BE2C (cell line): ENCODE results near the gene TMEM187.

Experiments
- DNase-seq: peaks from one replicate; pipeline ENCODE4 v3.0.0-alpha.2; 2020
- H3K27me3 ChIP-seq: fragments of 250-450 bp; sonication (Bioruptor Pico); 2 replicates; pipeline ENCODE4 v1.5.1; 2020; ENCODE audit warnings: mild to moderate bottlenecking
- H3K36me3 ChIP-seq: fragments of 250-450 bp; sonication (Bioruptor Pico); 2 replicates; pipeline ENCODE4 v1.5.1; 2020; ENCODE audit warnings: mild to moderate bottlenecking
- H3K4me1 ChIP-seq: fragments of 250-450 bp; sonication (Bioruptor Pico); 2 replicates; pipeline ENCODE4 v1.5.1; 2020
- H3K4me3 ChIP-seq: 2 replicates; pipeline ENCODE4 v1.5.1; 2011; ENCODE audit warnings: low read depth, low read length
- H3K9me3 ChIP-seq: fragments of 250-450 bp; sonication (Bioruptor Pico); 2 replicates; pipeline ENCODE4 v1.5.1; 2020
- CTCF ChIP-seq: IDR thresholded peaks from 2 replicates; pipeline ENCODE4 v1.5.1; 2012; ENCODE audit warnings: mild to moderate bottlenecking, low read depth, low read length

Gene TMEM187

GRCh38 chrX:154023276-154024000, 50.9 kb downstream of the TMEM187 start:
- TF ChIP-seq CTCF, result no peak
- no peak overlapping the region for H3K4me3 ChIP-seq
- peaks cover 10% of the 10 kb centered on the region; the same call in 1 of the 2 replicates for H3K4me1 ChIP-seq
- H3K9me3 ChIP-seq, result no peaks in the 10 kb centered on the region
- H3K36me3 ChIP-seq, result peaks cover 3% of the 10 kb centered on the region
- H3K27me3 ChIP-seq, result no peaks in the 10 kb centered on the region
- no peak for DNase-seq

- TF ChIP-seq CTCF, result no peak
- peaks cover 10% of the 10 kb centered on the region; the same call in 1 of the 2 replicates for H3K4me1 ChIP-seq
- no peaks in the 10 kb centered on the region for H3K36me3 ChIP-seq
- DNase-seq, result no peak
- no peaks in the 10 kb centered on the region for H3K27me3 ChIP-seq
- no peaks in the 10 kb centered on the region for H3K9me3 ChIP-seq
- H3K4me3 ChIP-seq, result no peak overlapping the region
Observed at GRCh38 chrX:154024271-154024670, 51.7 kb downstream of the TMEM187 start.

- Histone ChIP-seq H3K27me3 (no peaks in the 10 kb centered on the region), H3K9me3 (no peaks in the 10 kb centered on the region), H3K4me1 (peaks cover 10% of the 10 kb centered on the region; the same call in 1 of the 2 replicates), H3K4me3 (no peak overlapping the region), H3K36me3 (no peaks in the 10 kb centered on the region)
- no peak for DNase-seq
- no peak for TF ChIP-seq CTCF
Observed at GRCh38 chrX:154025230-154025629, 52.7 kb downstream of the TMEM187 start.

- Histone ChIP-seq H3K36me3 (peaks cover 5% of the 10 kb centered on the region; the same call in 1 of the 2 replicates), H3K27me3 (no peaks in the 10 kb centered on the region), H3K4me3 (no peak overlapping the region), H3K9me3 (no peaks in the 10 kb centered on the region), H3K4me1 (no peaks in the 10 kb centered on the region)
- no peak for TF ChIP-seq CTCF
- DNase-seq, result no peak
Observed at GRCh38 chrX:154026136-154027021, 53.8 kb downstream of the TMEM187 start.

- TF ChIP-seq CTCF, result no peak
- no peak for DNase-seq
- Histone ChIP-seq H3K9me3 (no peaks in the 10 kb centered on the region), H3K4me1 (no peaks in the 10 kb centered on the region), H3K36me3 (peaks cover 5% of the 10 kb centered on the region; the same call in 1 of the 2 replicates), H3K27me3 (no peaks in the 10 kb centered on the region), H3K4me3 (no peak overlapping the region)
Observed at GRCh38 chrX:154027022-154027402, 54.5 kb downstream of the TMEM187 start.
